KOPT-K1 (cell line): Measurements from ENCODE around the gene HOXA5.

Experiments used
- H3K27ac ChIP-seq: fragments of 200-600 bp; sonication (generic); 2 replicates; pipeline ENCODE4 v1.5.1; 2016; ENCODE audit warnings: antibody characterized with exemption, mild to moderate bottlenecking, low read depth, low read length; ENCODE audit not compliant: poor library complexity, severe bottlenecking
- H3K36me3 ChIP-seq: fragments of 200-600 bp; sonication (generic); 2 replicates; pipeline ENCODE4 v1.5.1; 2017; ENCODE audit warnings: antibody characterized with exemption, mild to moderate bottlenecking, low read length, moderate library complexity; ENCODE audit not compliant: insufficient read depth
- H3K9me3 ChIP-seq: fragments of 200-600 bp; sonication (generic); 2 replicates; pipeline ENCODE4 v1.5.1; 2017; ENCODE audit warnings: antibody characterized with exemption, low read length, mild to moderate bottlenecking; ENCODE audit not compliant: insufficient read depth, poor library complexity, severe bottlenecking

The HOXA5 gene

GRCh38 chr7:27141923-27142579 lies 1.4 kb downstream of the HOXA5 start:
- Histone ChIP-seq H3K9me3 (peaks cover 20% of the 10 kb centered on the region), H3K27ac (no peak overlapping the region), H3K36me3 (no peaks in the 10 kb centered on the region)

- H3K27ac ChIP-seq = no peak overlapping the region
- peaks cover 20% of the 10 kb centered on the region for H3K9me3 ChIP-seq
- no peaks in the 10 kb centered on the region for H3K36me3 ChIP-seq
These were observed 2.2 kb downstream of the HOXA5 start for GRCh38 chr7:27141137-27141922.

- Histone ChIP-seq H3K9me3 (peaks cover 20% of the 10 kb centered on the region), H3K27ac (no peak overlapping the region), H3K36me3 (no peaks in the 10 kb centered on the region)
These were observed 3.2 kb downstream of the HOXA5 start for GRCh38 chr7:27140126-27140857.

GRCh38 chr7:27139334-27140125 lies 4.0 kb downstream of the HOXA5 start:
- no peak overlapping the region for H3K27ac ChIP-seq
- peaks cover 14% of the 10 kb centered on the region for H3K9me3 ChIP-seq
- H3K36me3 ChIP-seq = no peaks in the 10 kb centered on the region

GRCh38 chr7:27138985-27139333 lies 4.5 kb downstream of the HOXA5 start:
- Histone ChIP-seq H3K27ac (no peak overlapping the region), H3K36me3 (no peaks in the 10 kb centered on the region), H3K9me3 (peaks cover 8% of the 10 kb centered on the region)

- H3K36me3 ChIP-seq = no peaks in the 10 kb centered on the region
These were observed 5.0 kb downstream of the HOXA5 start for GRCh38 chr7:27138472-27138871.

GRCh38 chr7:27137640-27138315 lies 5.7 kb downstream of the HOXA5 start:
- Histone ChIP-seq H3K9me3 (no peaks in the 10 kb centered on the region), H3K27ac (no peak overlapping the region)

More at GRCh38 chr7:27138472-27138871, 5.0 kb downstream of the HOXA5 start:
- Histone ChIP-seq H3K9me3 (peaks cover 3% of the 10 kb centered on the region), H3K27ac (no peak overlapping the region)

GRCh38 chr7:27134392-27134791 lies 9.1 kb downstream of the HOXA5 start:
- Histone ChIP-seq H3K9me3 (peaks cover 12% of the 10 kb centered on the region), H3K27ac (no peak overlapping the region), H3K36me3 (no peaks in the 10 kb centered on the region)

More at GRCh38 chr7:27137640-27138315, 5.7 kb downstream of the HOXA5 start:
- H3K36me3 ChIP-seq = no peaks in the 10 kb centered on the region

GRCh38 chr7:27133409-27134231 lies 9.9 kb downstream of the HOXA5 start:
- peaks cover 12% of the 10 kb centered on the region for H3K9me3 ChIP-seq
- H3K36me3 ChIP-seq = no peaks in the 10 kb centered on the region
- H3K27ac ChIP-seq = no peak overlapping the region

- H3K27ac ChIP-seq = no peak overlapping the region
- no peaks in the 10 kb centered on the region for H3K36me3 ChIP-seq
- peaks cover 12% of the 10 kb centered on the region for H3K9me3 ChIP-seq
These were observed 10.5 kb downstream of the HOXA5 start for GRCh38 chr7:27132978-27133377.

GRCh38 chr7:27132214-27132613 lies 11.3 kb downstream of the HOXA5 start:
- Histone ChIP-seq H3K36me3 (no peaks in the 10 kb centered on the region), H3K27ac (no peak overlapping the region), H3K9me3 (peaks cover 12% of the 10 kb centered on the region)

- H3K36me3 ChIP-seq = no peaks in the 10 kb centered on the region
- H3K9me3 ChIP-seq = peaks cover 12% of the 10 kb centered on the region
- no peak overlapping the region for H3K27ac ChIP-seq
These were observed 12.1 kb downstream of the HOXA5 start for GRCh38 chr7:27131390-27131819.

- Histone ChIP-seq H3K27ac (no peak within 1 kb of the TSS), H3K9me3 (peaks cover 12% of the 10 kb centered on the region), H3K36me3 (no peaks in the 10 kb centered on the region)
These were observed 12.7 kb downstream of the HOXA5 start, which contains the start of gene HOXA4 for GRCh38 chr7:27130540-27131389. Gene HOXA4, minus strand, starts transcription at chr7:27130757. Its CDS starts 24 bp downstream, at chr7:27130733.
